Measurements from ENCODE around the gene KRT27. TPM values are rescaled to one million over a fixed set of nuclear protein-coding genes. Genes with fewer than 3 reads are reported as not detected.

The KRT27 gene
- total and polyA plus RNA-seq, 10 of the 15 experiments (the other 5 are each of a cell fraction or from before 2014, with no cell fraction given): not detected

DNA sequence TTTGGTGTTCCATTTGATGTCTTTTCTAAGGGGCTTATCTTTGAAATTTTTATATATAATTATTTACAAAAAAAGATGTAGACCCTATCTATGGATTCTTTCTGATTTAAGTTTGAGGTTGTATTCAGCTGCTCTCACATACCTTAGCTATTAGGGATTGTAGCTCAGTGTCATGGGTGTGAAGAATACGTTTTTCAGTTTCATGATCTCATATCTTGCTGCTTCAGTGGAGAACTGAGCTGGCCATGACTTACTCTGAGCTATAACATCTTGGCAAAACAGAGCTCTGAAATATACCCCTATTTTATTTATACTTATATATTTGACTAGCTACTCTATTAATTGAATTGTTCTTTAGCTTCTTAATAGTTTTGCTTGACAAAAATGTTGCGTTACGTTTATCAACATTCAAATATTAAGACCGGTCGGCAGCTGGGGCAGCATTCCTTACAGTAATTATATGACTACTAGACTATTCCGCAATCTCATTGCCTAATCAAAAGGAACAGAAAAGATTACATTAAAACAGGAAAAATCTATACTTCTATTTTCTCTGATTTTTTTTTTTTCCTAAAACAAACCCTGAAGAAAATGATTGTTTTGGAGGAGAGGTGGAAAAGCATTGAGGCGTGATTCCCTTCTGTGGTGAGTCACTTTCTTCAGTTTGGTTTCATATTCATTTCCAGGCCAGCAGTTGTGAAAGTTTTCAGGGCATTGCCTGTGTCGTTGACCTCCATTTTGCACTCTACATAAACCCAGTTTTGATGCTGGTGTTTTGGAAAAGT, 54.7 kb downstream of the KRT27 start (continued):
- TF ChIP-seq PAX5 (IDR thresholded peaks at IDR 0.05; ENCODE audit: borderline replicate concordance, low read depth, low read length) (no peak), PAX8 (IDR thresholded peaks at IDR 0.05) (no peak), EP300 (IDR thresholded peaks at IDR 0.05; ENCODE audit: borderline replicate concordance in 1 of 2, control insufficient read depth in 1 of 2, low read depth in 2 of 2, low read length in 2 of 2) (peak; percentile 16 to 61; a peak in 1 of 4 replicates), ESRRA (IDR thresholded peaks at IDR 0.05; ENCODE audit: low read length) (no peak), HDAC6 (IDR thresholded peaks at IDR 0.05; ENCODE audit: unreplicated experiment) (no peak), POU2F2 (IDR thresholded peaks at IDR 0.05; ENCODE audit: borderline replicate concordance, low read depth, low read length) (no peak), FOS (IDR thresholded peaks at IDR 0.05; ENCODE audit: borderline replicate concordance, extremely low read depth, insufficient read length) (no peak), MEF2B (IDR thresholded peaks at IDR 0.05; ENCODE audit: partially characterized antibody, poor library complexity, severe bottlenecking) (no peak), STAT3 (IDR thresholded peaks at IDR 0.05; ENCODE audit: low read depth, low read length) (no peak), NBN (IDR thresholded peaks at IDR 0.05) (0 out of 2 replicates have a peak, but pooled peaks have one; percentile 17), KAT2A (conservative IDR thresholded peaks at IDR 0.05; ENCODE audit: control insufficient read depth, low read depth, low read length) (no peak)
- TF ChIP-seq, protein P1, sequence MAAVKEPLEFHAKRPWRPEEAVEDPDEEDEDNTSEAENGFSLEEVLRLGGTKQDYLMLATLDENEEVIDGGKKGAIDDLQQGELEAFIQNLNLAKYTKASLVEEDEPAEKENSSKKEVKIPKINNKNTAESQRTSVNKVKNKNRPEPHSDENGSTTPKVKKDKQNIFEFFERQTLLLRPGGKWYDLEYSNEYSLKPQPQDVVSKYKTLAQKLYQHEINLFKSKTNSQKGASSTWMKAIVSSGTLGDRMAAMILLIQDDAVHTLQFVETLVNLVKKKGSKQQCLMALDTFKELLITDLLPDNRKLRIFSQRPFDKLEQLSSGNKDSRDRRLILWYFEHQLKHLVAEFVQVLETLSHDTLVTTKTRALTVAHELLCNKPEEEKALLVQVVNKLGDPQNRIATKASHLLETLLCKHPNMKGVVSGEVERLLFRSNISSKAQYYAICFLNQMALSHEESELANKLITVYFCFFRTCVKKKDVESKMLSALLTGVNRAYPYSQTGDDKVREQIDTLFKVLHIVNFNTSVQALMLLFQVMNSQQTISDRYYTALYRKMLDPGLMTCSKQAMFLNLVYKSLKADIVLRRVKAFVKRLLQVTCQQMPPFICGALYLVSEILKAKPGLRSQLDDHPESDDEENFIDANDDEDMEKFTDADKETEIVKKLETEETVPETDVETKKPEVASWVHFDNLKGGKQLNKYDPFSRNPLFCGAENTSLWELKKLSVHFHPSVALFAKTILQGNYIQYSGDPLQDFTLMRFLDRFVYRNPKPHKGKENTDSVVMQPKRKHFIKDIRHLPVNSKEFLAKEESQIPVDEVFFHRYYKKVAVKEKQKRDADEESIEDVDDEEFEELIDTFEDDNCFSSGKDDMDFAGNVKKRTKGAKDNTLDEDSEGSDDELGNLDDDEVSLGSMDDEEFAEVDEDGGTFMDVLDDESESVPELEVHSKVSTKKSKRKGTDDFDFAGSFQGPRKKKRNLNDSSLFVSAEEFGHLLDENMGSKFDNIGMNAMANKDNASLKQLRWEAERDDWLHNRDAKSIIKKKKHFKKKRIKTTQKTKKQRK (IDR thresholded peaks at IDR 0.05; ENCODE audit: low read depth, low read length): no peak
- TF ChIP-seq, protein P2, sequence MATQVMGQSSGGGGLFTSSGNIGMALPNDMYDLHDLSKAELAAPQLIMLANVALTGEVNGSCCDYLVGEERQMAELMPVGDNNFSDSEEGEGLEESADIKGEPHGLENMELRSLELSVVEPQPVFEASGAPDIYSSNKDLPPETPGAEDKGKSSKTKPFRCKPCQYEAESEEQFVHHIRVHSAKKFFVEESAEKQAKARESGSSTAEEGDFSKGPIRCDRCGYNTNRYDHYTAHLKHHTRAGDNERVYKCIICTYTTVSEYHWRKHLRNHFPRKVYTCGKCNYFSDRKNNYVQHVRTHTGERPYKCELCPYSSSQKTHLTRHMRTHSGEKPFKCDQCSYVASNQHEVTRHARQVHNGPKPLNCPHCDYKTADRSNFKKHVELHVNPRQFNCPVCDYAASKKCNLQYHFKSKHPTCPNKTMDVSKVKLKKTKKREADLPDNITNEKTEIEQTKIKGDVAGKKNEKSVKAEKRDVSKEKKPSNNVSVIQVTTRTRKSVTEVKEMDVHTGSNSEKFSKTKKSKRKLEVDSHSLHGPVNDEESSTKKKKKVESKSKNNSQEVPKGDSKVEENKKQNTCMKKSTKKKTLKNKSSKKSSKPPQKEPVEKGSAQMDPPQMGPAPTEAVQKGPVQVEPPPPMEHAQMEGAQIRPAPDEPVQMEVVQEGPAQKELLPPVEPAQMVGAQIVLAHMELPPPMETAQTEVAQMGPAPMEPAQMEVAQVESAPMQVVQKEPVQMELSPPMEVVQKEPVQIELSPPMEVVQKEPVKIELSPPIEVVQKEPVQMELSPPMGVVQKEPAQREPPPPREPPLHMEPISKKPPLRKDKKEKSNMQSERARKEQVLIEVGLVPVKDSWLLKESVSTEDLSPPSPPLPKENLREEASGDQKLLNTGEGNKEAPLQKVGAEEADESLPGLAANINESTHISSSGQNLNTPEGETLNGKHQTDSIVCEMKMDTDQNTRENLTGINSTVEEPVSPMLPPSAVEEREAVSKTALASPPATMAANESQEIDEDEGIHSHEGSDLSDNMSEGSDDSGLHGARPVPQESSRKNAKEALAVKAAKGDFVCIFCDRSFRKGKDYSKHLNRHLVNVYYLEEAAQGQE (IDR thresholded peaks at IDR 0.05; ENCODE audit: low read depth, low read length): no peak
- TF ChIP-seq, protein P3, sequence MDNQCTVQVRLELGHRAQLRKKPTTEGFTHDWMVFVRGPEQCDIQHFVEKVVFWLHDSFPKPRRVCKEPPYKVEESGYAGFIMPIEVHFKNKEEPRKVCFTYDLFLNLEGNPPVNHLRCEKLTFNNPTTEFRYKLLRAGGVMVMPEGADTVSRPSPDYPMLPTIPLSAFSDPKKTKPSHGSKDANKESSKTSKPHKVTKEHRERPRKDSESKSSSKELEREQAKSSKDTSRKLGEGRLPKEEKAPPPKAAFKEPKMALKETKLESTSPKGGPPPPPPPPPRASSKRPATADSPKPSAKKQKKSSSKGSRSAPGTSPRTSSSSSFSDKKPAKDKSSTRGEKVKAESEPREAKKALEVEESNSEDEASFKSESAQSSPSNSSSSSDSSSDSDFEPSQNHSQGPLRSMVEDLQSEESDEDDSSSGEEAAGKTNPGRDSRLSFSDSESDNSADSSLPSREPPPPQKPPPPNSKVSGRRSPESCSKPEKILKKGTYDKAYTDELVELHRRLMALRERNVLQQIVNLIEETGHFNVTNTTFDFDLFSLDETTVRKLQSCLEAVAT (IDR thresholded peaks at IDR 0.05): no peak
- TF ChIP-seq, protein P4, sequence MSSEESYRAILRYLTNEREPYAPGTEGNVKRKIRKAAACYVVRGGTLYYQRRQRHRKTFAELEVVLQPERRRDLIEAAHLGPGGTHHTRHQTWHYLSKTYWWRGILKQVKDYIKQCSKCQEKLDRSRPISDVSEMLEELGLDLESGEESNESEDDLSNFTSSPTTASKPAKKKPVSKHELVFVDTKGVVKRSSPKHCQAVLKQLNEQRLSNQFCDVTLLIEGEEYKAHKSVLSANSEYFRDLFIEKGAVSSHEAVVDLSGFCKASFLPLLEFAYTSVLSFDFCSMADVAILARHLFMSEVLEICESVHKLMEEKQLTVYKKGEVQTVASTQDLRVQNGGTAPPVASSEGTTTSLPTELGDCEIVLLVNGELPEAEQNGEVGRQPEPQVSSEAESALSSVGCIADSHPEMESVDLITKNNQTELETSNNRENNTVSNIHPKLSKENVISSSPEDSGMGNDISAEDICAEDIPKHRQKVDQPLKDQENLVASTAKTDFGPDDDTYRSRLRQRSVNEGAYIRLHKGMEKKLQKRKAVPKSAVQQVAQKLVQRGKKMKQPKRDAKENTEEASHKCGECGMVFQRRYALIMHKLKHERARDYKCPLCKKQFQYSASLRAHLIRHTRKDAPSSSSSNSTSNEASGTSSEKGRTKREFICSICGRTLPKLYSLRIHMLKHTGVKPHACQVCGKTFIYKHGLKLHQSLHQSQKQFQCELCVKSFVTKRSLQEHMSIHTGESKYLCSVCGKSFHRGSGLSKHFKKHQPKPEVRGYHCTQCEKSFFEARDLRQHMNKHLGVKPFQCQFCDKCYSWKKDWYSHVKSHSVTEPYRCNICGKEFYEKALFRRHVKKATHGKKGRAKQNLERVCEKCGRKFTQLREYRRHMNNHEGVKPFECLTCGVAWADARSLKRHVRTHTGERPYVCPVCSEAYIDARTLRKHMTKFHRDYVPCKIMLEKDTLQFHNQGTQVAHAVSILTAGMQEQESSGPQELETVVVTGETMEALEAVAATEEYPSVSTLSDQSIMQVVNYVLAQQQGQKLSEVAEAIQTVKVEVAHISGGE (CRISPR knock-in tag; IDR thresholded peaks at IDR 0.05): no peak

Measured in GM12878 (cell line).